Psoas muscle (tissue), 8 donors: ENCODE measurements around the gene PBRM1. TPM values are rescaled to one million over a fixed set of nuclear protein-coding genes. Genes with fewer than 3 reads are reported as not detected.

ENCODE experiments used
- ATAC-seq, 4 donors: fragments of 200-7000 bp; cut with Tn5 transposase; one replicate each; pipeline ENCODE4 v1.9.1; 2020; ENCODE audit warnings: moderate library complexity in 3 of 4, mild to moderate bottlenecking in 2 of 4
- DNase-seq, 2 donors: peaks; one replicate each; pipeline ENCODE4 v3.0.0-alpha.2; 2020
- H3K27ac ChIP-seq: fragments of 200-600 bp; one replicate; pipeline ENCODE4 v1.8.0; 2022
- H3K27me3 ChIP-seq, 3 donors: fragments of 200-600 bp in 1 of 3; one replicate each; pipeline versions ENCODE4 v1.6.1 to v1.8.0; 2013 to 2022; ENCODE audit warnings: low read length in 2 of 3, mild to moderate bottlenecking in 2 of 3, moderate library complexity in 1 of 3; ENCODE audit not compliant: insufficient read depth in 3 of 3
- H3K36me3 ChIP-seq, 2 donors: fragments of 200-600 bp in 1 of 2; one replicate each; pipeline versions ENCODE4 v1.6.1 to v1.8.0; 2013 to 2022; ENCODE audit warnings: low read depth in 1 of 2, mild to moderate bottlenecking in 1 of 2, moderate library complexity in 1 of 2; ENCODE audit not compliant: insufficient read depth in 1 of 2
- H3K4me1 ChIP-seq: fragments of 200-600 bp; one replicate; pipeline ENCODE4 v1.8.0; 2022
- H3K4me3 ChIP-seq: fragments of 200-600 bp; one replicate; pipeline ENCODE4 v1.8.0; 2022; ENCODE audit warnings: mild to moderate bottlenecking
- H3K9me3 ChIP-seq: fragments of 200-600 bp; one replicate; pipeline ENCODE4 v1.8.0; 2022
- CTCF ChIP-seq: fragments of 200-600 bp; IDR thresholded peaks from one replicate; pipeline ENCODE4 v1.8.0; 2022; ENCODE audit warnings: antibody characterized with exemption
- WGBS, 3 donors: extraction: QIAGEN DNeasy Blood & Tissue Kit; methylation state at CpG; one replicate each; pipeline versions ENCODE4 v1.1.6 to v1.1.7; 2013; 5-methylcytosine and 5-hydroxymethylcytosine counted together
- intact Hi-C, 2 donors: fragments of 100-400 bp; cut with DNase I; formaldehyde crosslinking; loops; one replicate each; pipeline versions ENCODE4 v1.11.0 to v1.14.2; 2022
- polyA plus RNA-seq, 3 donors: library from polyadenylated mRNA; stranded (reverse); fragments of 200-250 nt; gene quantifications; one replicate each; pipeline ENCODE4 v1.2.3, GENCODE V29; 2013
- total RNA-seq, 4 donors: library from RNA; stranded (reverse); fragmentation: NEBNext Ultra II Directional in 2 of 4; extraction: Animal tissue kit (Norgen Biotek cat#: 25700) in 2 of 4; gene quantifications; one replicate each; pipeline versions ENCODE4 v1.2.1 to v1.2.4, GENCODE V29; 2021 to 2023
- donor health status: healthy with polysubstance abuse.
- donor health status: DM: no; HTN: no; CAD: no; lungs with moderate emphysema.
- donor health status: Bipolar disorder and iron deficiency.
- donor health status: healthy.
- donor health status: DM: yes; HTN: yes; CAD: no.
- donor health status: DM: no; HTN: no; CAD: no.
- donor health status: DM: no; HTN: no; CAD: no.
- donor health status: DM: yes; HTN: yes; CAD: no.

PBRM1 gene
- total and polyA plus RNA-seq, 7 donors = 7.5 to 46.7 (median 38.0) TPM

GRCh38 chr3:52525680-52526561 is 159.8 kb downstream of the PBRM1 start:
- intact Hi-C loops = loop anchor here in 1 of 2 donors (1.0 kb wide), 1 partner anchor 10 kb away; no protein-coding TSS in a partner anchor
- peaks cover 0 to 5% of the 10 kb centered on the region in 2 donors for H3K36me3 ChIP-seq
- H3K27ac ChIP-seq = peak overlapping the region; percentile 68
- DNase-seq (peak in 1 of 2 donors; percentile 26), ATAC-seq (no peak)
- no peaks in the 10 kb centered on the region for H3K27me3 ChIP-seq
- 74 to 79% (median 76%) methylated on average over 9 of the region's 9 CpGs for WGBS, 3 donors
- no peak for TF ChIP-seq CTCF
- no peak overlapping the region for H3K4me3 ChIP-seq
- peaks cover 6% of the 10 kb centered on the region for H3K4me1 ChIP-seq
- no peaks in the 10 kb centered on the region for H3K9me3 ChIP-seq

GRCh38 chr3:52524752-52525679 is 160.7 kb downstream of the PBRM1 start:
- H3K27me3 ChIP-seq = no peaks in the 10 kb centered on the region
- H3K4me1 ChIP-seq = peaks cover 3% of the 10 kb centered on the region
- TF ChIP-seq CTCF = no peak
- H3K4me3 ChIP-seq = no peak overlapping the region
- WGBS, 3 donors = 68 to 75% (median 68%) methylated on average over 30 to 34 of the region's 34 CpGs
- peaks cover 0 to 5% of the 10 kb centered on the region in 2 donors for H3K36me3 ChIP-seq
- H3K27ac ChIP-seq = peak overlapping the region; percentile 68
- ATAC-seq (peak in 1 of 4 donors; percentile 19), DNase-seq (peak in 1 of 2 donors; percentile 73)
- no peaks in the 10 kb centered on the region for H3K9me3 ChIP-seq
- intact Hi-C loops = no loop called here

- Histone ChIP-seq H3K9me3 (no peaks in the 10 kb centered on the region), H3K4me1 (no peaks in the 10 kb centered on the region), H3K27me3 (no peaks in the 10 kb centered on the region), H3K4me3 (no peak overlapping the region), H3K36me3 (peaks cover 0 to 5% of the 10 kb centered on the region in 2 donors), H3K27ac (peak overlapping the region; percentile 63)
- DNase-seq (peak in 1 of 2 donors; percentile 41), ATAC-seq (no peak)
- no peak for TF ChIP-seq CTCF
- intact Hi-C loops = no loop called here
- WGBS, 3 donors = 93 to 96% (median 94%) methylated on average over 18 of the region's 18 CpGs
These were observed 161.4 kb downstream of the PBRM1 start for GRCh38 chr3:52524258-52524751.

GRCh38 chr3:52523386-52524257 is 162.1 kb downstream of the PBRM1 start:
- intact Hi-C loops = no loop called here
- ATAC-seq (no peak), DNase-seq (peak; percentile 10 to 46)
- Histone ChIP-seq H3K4me3 (no peak overlapping the region), H3K36me3 (peaks cover 0 to 5% of the 10 kb centered on the region in 2 donors), H3K27me3 (no peaks in the 10 kb centered on the region), H3K4me1 (no peaks in the 10 kb centered on the region), H3K27ac (no peak overlapping the region), H3K9me3 (no peaks in the 10 kb centered on the region)
- no peak for TF ChIP-seq CTCF
- 94 to 95% (median 94%) methylated on average over 24 to 26 of the region's 26 CpGs for WGBS, 3 donors
